ENCODE data around the gene LMX1B.

- TF ChIP-seq EZH2phosphoT487 (IDR thresholded peaks at IDR 0.05; ENCODE audit: borderline replicate concordance, low read length) = no peak
- TF ChIP-seq, protein P1, sequence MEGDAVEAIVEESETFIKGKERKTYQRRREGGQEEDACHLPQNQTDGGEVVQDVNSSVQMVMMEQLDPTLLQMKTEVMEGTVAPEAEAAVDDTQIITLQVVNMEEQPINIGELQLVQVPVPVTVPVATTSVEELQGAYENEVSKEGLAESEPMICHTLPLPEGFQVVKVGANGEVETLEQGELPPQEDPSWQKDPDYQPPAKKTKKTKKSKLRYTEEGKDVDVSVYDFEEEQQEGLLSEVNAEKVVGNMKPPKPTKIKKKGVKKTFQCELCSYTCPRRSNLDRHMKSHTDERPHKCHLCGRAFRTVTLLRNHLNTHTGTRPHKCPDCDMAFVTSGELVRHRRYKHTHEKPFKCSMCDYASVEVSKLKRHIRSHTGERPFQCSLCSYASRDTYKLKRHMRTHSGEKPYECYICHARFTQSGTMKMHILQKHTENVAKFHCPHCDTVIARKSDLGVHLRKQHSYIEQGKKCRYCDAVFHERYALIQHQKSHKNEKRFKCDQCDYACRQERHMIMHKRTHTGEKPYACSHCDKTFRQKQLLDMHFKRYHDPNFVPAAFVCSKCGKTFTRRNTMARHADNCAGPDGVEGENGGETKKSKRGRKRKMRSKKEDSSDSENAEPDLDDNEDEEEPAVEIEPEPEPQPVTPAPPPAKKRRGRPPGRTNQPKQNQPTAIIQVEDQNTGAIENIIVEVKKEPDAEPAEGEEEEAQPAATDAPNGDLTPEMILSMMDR (IDR thresholded peaks at IDR 0.05; ENCODE audit: low read depth, low read length, poor library complexity, severe bottlenecking) = no peak
Measured at GRCh38 chr9:126734877-126735276, 121.1 kb downstream of the LMX1B start.
